ENCODE results near the gene SCG3. TPM values are rescaled to one million over a fixed set of nuclear protein-coding genes. Genes with fewer than 3 reads are reported as not detected.

Gene SCG3
- total RNA-seq, 1 experiment from 2014 or later: 22.7 TPM

DNA sequence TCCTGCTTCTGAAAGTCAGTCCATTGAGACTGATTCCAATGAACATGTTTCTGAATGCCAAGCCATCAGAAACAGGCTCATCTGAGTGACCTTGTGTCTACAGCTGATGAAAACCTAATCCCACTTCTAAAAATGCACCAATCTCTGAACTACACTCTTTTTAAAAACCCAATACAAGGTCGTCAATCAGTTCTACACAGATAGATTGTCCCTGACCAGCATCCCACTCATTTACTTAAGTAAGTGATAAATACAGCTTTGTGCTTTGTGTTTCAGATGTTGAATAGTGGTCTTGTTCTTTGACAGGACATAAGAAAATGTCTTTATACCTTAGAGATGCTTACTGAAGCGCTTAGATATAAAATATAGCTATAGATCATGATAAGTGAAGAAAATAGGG, 20.2 kb upstream of the SCG3 start:
- no peak for DNase-seq
- Histone ChIP-seq H2BK20ac (ENCODE audit: low read depth, low read length, poor library complexity, severe bottlenecking) (no peak overlapping the region), H2BK5ac (ENCODE audit: insufficient read length, low read length) (no peak overlapping the region), H3K9me3 (ENCODE audit: control insufficient read depth, low read depth, low read length) (no peaks in the 10 kb centered on the region), H3K4ac (ENCODE audit: low read depth, low read length) (no peak overlapping the region), H2BK15ac (ENCODE audit: low read depth, low read length) (no peak overlapping the region), H4K5ac (ENCODE audit: insufficient read length, low read depth, low read length) (no peak overlapping the region), H3K56ac (ENCODE audit: insufficient read length, low read depth, low read length) (no peak overlapping the region), H3K18ac (ENCODE audit: insufficient read length, low read depth, low read length) (no peak overlapping the region), H3K23me2 (ENCODE audit: insufficient read length, low read depth, low read length, poor library complexity, severe bottlenecking) (no peaks in the 10 kb centered on the region), H3K79me1 (ENCODE audit: insufficient read depth, low read depth, low read length, poor library complexity, severe bottlenecking) (no peaks in the 10 kb centered on the region), H3K4me2 (ENCODE audit: insufficient read depth, insufficient read length, low read length) (no peak overlapping the region), H4K20me1 (ENCODE audit: control insufficient read depth, insufficient read depth, insufficient read length) (no peaks in the 10 kb centered on the region), H2BK120ac (ENCODE audit: low read depth, low read length, poor library complexity, severe bottlenecking) (no peak overlapping the region), H2AFZ (ENCODE audit: low read length) (no peak overlapping the region), H4K91ac (ENCODE audit: insufficient read length, low read depth, low read length) (no peak overlapping the region), H3K23ac (ENCODE audit: insufficient read length, low read depth, low read length) (no peak overlapping the region), H2BK12ac (ENCODE audit: insufficient read length, low read depth, low read length) (no peak overlapping the region), H3K79me2 (ENCODE audit: insufficient read depth, low read length) (no peaks in the 10 kb centered on the region), H2AK5ac (ENCODE audit: insufficient read length, low read length) (no peak overlapping the region), H3K4me1 (ENCODE audit: insufficient read depth, low read length) (no peaks in the 10 kb centered on the region), H3K9ac (ENCODE audit: extremely low read depth, insufficient read length, low read length) (no peak overlapping the region), H3K14ac (ENCODE audit: insufficient read depth, low read length) (no peak overlapping the region), H3T11ph (ENCODE audit: low read length) (no peak overlapping the region), H4K8ac (replicated peaks; ENCODE audit: insufficient read length, low read depth, low read length) (no peak overlapping the region), H3K27ac (ENCODE audit: insufficient read length, low read depth, low read length) (no peak overlapping the region), H3K27me3 (ENCODE audit: insufficient read depth, low read length) (no peaks in the 10 kb centered on the region)
- Mint-ChIP-seq H3K27me3 (ENCODE audit: low read depth) (no peaks in the 10 kb centered on the region; the same call in 1 of the 2 replicates), H3K27ac (no peak overlapping the region), H3K4me1 (no peaks in the 10 kb centered on the region), H3K36me3 (ENCODE audit: insufficient read depth in 1 of 3, low read depth in 3 of 3) (no peaks in the 10 kb centered on the region), H3K4me3 (no peak overlapping the region), H3K9me3 (no peaks in the 10 kb centered on the region)
- no CpG with 5 or more reads among the region's 2 CpGs for WGBS (ENCODE audit: extremely low coverage, insufficient read length, low lambda C conversion rate)
- TF ChIP-seq CTCF (conservative IDR thresholded peaks at IDR 0.05): no peak
